Stimulated activated CD8-positive, alpha-beta memory T cell treated with anti-CD3 and anti-CD28 coated beads, Interleukin-4, amount 100 ng/mL, for 1 hour (primary cell): ENCODE measurements around the gene PDE4D.
"Not testable (repeated sequence)": the region's sequence is repeated elsewhere in the genome, so short reads cannot be mapped to it uniquely, and the experiment has no call there.

Experiments used
- DNase-seq, 2 donors: peaks; one replicate each; pipeline ENCODE4 v3.0.0-alpha.2; 2020; ENCODE audit warnings: low read depth in 2 of 2, low spot score in 1 of 2

Gene PDE4D

GRCh38 chr5:59800347-59800893 is 93.1 kb downstream of the PDE4D start:
- DNase-seq: no peak

GRCh38 chr5:59799668-59800346 is 93.7 kb downstream of the PDE4D start:
- DNase-seq: no peak

GRCh38 chr5:59798862-59799667 is 94.5 kb downstream of the PDE4D start:
- no peak for DNase-seq

- no peak for DNase-seq
These were observed 98.4 kb downstream of the PDE4D start for GRCh38 chr5:59795141-59795540.

- no peak for DNase-seq
These were observed 100.4 kb downstream of the PDE4D start for GRCh38 chr5:59792983-59793585.

- DNase-seq: no peak
These were observed 101.9 kb downstream of the PDE4D start for GRCh38 chr5:59791617-59792016.

- DNase-seq: no peak
These were observed 102.6 kb downstream of the PDE4D start for GRCh38 chr5:59790776-59791475.

GRCh38 chr5:59790376-59790775 is 103.2 kb downstream of the PDE4D start:
- no peak for DNase-seq

- DNase-seq: no peak
These were observed 103.6 kb downstream of the PDE4D start for GRCh38 chr5:59789894-59790293.

GRCh38 chr5:59789197-59789596 is 104.3 kb downstream of the PDE4D start:
- no peak for DNase-seq

- DNase-seq: no peak
These were observed 107.2 kb downstream of the PDE4D start for GRCh38 chr5:59786334-59786805.

- no peak for DNase-seq
These were observed 107.7 kb downstream of the PDE4D start for GRCh38 chr5:59785676-59786333.

GRCh38 chr5:59784708-59785107 is 108.8 kb downstream of the PDE4D start:
- DNase-seq: not testable (repeated sequence)

- no peak for DNase-seq
These were observed 110.3 kb downstream of the PDE4D start for GRCh38 chr5:59783264-59783663.

GRCh38 chr5:59782856-59783255 is 110.7 kb downstream of the PDE4D start:
- DNase-seq: no peak

- no peak for DNase-seq
These were observed 114.1 kb downstream of the PDE4D start for GRCh38 chr5:59779453-59779852.

GRCh38 chr5:59777028-59777427 is 116.5 kb downstream of the PDE4D start:
- no peak for DNase-seq

GRCh38 chr5:59773294-59773693 is 120.2 kb downstream of the PDE4D start:
- DNase-seq: no peak

- DNase-seq: no peak
These were observed 120.8 kb downstream of the PDE4D start for GRCh38 chr5:59772757-59773156.

GRCh38 chr5:59772206-59772605 is 121.3 kb downstream of the PDE4D start:
- DNase-seq: no peak

GRCh38 chr5:59770953-59771352 is 122.6 kb downstream of the PDE4D start:
- DNase-seq: no peak
